GM12878 (cell line): ENCODE data around the gene PDE7B.

ENCODE experiments used
- BMI1 ChIP-seq: fragments of 450-650 bp; IDR thresholded peaks from 2 replicates; pipeline ENCODE4 v1.6.1; 2016; ENCODE audit warnings: mild to moderate bottlenecking, moderate library complexity, borderline replicate concordance
- CHD4 ChIP-seq: fragments of 200-600 bp; sonication (generic); IDR thresholded peaks from 2 replicates; pipeline ENCODE4 v1.6.1; 2016; ENCODE audit warnings: mild to moderate bottlenecking
- CTCF ChIP-seq, 3 experiments: IDR thresholded peaks in 2 of 3; conservative IDR thresholded peaks in 1 of 3; 2 replicates each; pipeline ENCODE4 v1.5.1; 2011; ENCODE audit warnings: low read depth in 3 of 3, low read length in 3 of 3, mild to moderate bottlenecking in 3 of 3, control low read depth in 2 of 3, moderate library complexity in 2 of 3, inconsistent platforms in 1 of 3, mixed read lengths in 1 of 3; ENCODE audit not compliant: control insufficient read depth in 2 of 3, insufficient read depth in 1 of 3; ENCODE audit errors: extremely low read depth in 1 of 3
- EZH2 ChIP-seq: IDR thresholded peaks from 2 replicates; pipeline ENCODE4 v1.6.1; 2012; ENCODE audit warnings: low read depth, mild to moderate bottlenecking, control low read depth, inconsistent platforms, low read length, borderline replicate concordance; ENCODE audit not compliant: control insufficient read depth
- MEF2A ChIP-seq: IDR thresholded peaks from 2 replicates; pipeline ENCODE4 v1.6.1; 2011; ENCODE audit warnings: low read depth, mild to moderate bottlenecking, low read length, moderate library complexity; ENCODE audit not compliant: insufficient read depth
- NBN ChIP-seq: fragments of 450-650 bp; IDR thresholded peaks from 2 replicates; pipeline ENCODE4 v1.6.1; 2016
- NFIC ChIP-seq: IDR thresholded peaks from 2 replicates; pipeline ENCODE4 v1.6.1; 2012; ENCODE audit warnings: low read depth, mild to moderate bottlenecking, inconsistent platforms, low read length, moderate library complexity
- TARDBP ChIP-seq: IDR thresholded peaks from 2 replicates; pipeline ENCODE4 v1.6.1; 2016; ENCODE audit warnings: borderline replicate concordance
- ZNF384 ChIP-seq: IDR thresholded peaks from 2 replicates; pipeline ENCODE4 v1.6.1; 2012; ENCODE audit warnings: low read depth, mild to moderate bottlenecking, low read length, improper control_type of control experiment, borderline replicate concordance

DNA sequence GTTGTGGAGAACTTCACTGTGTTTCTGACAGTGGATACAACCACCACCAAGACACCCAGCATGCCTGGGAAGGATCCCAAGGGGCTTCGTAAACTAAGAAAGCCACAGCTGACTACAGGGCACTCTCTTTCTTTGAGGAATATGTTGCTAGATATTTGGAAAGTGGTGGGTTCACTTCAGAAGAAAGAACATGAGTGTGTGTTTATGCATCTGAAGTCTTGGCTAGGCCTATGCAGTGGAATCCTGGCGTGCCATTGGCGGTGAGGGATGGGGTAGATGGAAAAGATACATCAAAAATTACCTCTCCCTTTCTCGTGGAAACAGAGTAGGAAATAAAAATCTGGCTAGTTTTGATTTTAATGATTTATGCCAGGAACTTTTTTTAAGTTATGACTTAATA is 187.7 kb downstream of the PDE7B start:
- TF ChIP-seq CHD4 (no peak), CTCF (IDR thresholded peaks at IDR 0.05 in 2 of 3, conservative IDR thresholded peaks at IDR 0.05 in 1 of 3; ENCODE audit: control insufficient read depth in 2 of 3, extremely low read depth in 1 of 3, insufficient read depth in 1 of 3, low read depth in 3 of 3, low read length in 3 of 3) (no peak), EZH2 (no peak), BMI1 (no peak), TARDBP (no peak), NFIC (no peak), NBN (no peak), ZNF384 (no peak), MEF2A (no peak)
